GM10847 (cell line): ENCODE measurements around the gene MISP3.

Experiments
- POLR2A ChIP-seq: IDR thresholded peaks from 2 replicates; pipeline ENCODE4 v1.6.1; 2011; ENCODE audit not compliant: insufficient read length; ENCODE audit errors: extremely low read depth

Gene MISP3

DNA sequence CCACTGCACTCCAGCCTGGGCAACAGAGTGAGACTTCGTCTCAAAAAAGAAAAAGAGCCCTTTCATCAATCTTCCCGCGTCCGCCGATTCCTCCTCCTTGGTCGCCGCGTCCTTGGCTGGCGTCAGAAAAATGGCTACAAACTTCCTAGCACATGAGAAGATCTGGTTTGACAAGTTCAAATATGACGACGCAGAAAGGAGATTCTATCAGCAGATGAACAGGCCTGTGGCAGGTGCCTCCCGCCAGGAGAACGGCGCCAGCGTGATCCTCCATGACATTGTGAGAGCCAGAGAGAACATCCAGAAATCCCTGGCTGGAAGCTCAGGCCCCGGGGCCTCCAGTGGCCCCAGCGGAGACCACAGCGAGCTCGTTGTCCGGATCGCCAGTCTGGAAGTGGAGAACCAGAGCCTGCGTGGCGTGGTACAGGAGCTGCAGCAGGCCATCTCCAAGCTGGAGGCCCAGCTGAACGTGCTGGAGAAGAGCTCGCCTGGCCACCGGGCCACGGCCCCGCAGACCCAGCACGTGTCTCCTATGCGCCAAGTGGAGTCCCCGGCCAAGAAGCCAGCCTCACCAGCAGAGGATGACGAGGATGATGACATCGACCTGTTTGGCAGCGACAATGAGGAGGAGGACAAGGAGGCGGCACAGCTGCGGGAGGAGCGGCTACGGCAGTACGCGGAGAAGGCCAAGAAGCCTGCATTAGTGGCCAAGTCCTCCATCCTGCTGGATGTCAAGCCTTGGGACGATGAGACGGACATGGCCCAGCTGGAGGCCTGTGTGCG lies 2.1 kb upstream of the MISP3 start:
- TF ChIP-seq POLR2A, result no peak

DNA sequence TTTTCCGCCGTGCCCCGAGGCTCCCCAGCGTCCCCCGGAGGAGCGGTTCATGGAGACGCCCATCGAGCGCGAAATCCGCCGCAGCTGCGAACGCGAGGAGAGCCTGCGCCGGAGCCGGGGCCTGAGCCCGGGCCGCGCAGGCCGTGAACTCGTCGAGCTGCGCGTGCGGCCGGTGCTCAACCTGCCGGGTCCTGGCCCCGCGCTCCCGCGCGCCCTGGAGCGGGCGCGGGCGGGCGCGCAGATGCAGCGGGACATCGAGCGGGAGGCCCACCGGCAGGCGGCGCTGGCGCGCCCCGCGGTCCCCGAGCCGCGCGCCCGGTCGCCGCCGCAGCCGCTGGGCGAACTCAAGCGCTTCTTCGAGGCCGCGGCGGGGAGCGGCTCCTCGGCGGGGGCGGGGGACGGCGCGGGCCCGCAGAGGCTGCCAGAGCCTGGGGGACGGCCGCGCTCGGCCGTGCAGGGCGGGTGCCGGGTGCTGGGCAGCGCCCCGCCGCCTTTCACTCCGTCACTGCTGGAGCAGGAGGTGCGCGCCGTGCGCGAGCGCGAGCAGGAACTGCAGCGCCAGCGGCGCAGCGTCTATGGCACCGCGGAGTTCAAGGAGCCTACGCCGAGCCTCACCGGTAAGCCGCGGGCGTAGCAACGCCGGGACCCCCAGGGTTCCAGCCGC lies 807 bp downstream of the MISP3 start:
- peak; percentile 16 for TF ChIP-seq POLR2A

DNA sequence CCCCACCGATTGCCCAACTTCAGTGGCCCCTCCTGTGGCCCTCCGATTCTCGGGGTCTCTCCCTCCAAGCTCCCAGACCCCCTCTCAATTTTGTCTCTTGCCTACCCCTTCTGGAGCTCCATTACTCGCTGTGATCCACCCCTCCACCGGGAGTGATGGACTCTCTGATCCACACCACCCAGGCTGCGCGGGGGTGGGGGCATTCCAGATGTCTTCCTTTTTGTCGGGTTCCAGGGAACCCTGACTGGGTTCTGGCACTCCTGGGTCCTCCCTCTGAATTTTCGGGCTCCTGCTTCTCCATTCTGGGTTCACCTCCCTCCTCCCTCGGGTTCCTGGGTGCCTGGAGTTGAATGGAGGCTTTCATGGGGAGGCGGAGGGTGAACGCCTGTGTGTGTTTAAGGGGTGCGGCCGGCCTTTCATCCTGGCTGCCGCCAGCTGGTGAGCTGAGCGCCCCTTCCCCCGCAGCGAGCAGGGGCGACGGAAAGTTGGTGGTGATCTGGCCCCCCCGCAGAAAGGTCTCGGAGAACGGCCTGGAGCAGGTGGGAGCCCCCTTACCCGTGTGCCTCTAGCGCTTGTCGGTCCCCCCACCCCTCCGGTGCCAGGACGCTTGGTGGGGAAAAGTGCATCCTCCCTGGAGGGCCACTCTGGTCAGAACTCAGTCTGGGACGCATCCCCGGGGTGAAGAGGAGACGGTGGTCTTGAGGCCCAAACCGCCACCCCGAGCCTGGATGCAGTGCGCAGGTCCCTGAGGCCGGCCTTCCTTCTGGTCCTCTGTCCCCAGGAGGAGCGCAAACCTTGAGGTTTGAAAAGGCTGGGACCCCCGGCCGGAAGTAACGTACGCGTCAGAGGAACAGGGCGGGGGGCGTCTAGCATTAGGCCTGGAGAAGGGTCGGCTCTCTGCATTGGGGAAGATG lies 1.6 kb downstream of the MISP3 start:
- no peak for TF ChIP-seq POLR2A

DNA sequence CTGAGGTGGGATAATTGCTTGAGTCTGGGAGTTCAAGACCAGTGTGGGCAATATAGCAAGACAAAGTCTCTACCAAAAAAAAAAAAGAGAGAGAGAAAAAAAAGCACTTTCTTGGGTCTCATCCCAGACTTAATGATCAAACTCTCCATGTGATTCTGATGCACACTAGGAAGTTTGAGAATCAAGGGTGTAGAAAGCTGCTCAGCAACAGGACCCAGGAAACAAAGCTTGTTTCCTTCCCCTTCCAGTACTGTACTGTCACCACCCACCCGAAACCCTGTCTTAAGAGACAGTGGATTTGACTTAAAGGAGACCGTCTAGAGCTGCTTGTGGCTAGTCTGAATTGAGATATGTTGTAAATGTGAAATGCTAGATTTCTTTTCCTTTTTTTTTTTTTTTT lies 5.8 kb downstream of the MISP3 start:
- TF ChIP-seq POLR2A, result no peak

DNA sequence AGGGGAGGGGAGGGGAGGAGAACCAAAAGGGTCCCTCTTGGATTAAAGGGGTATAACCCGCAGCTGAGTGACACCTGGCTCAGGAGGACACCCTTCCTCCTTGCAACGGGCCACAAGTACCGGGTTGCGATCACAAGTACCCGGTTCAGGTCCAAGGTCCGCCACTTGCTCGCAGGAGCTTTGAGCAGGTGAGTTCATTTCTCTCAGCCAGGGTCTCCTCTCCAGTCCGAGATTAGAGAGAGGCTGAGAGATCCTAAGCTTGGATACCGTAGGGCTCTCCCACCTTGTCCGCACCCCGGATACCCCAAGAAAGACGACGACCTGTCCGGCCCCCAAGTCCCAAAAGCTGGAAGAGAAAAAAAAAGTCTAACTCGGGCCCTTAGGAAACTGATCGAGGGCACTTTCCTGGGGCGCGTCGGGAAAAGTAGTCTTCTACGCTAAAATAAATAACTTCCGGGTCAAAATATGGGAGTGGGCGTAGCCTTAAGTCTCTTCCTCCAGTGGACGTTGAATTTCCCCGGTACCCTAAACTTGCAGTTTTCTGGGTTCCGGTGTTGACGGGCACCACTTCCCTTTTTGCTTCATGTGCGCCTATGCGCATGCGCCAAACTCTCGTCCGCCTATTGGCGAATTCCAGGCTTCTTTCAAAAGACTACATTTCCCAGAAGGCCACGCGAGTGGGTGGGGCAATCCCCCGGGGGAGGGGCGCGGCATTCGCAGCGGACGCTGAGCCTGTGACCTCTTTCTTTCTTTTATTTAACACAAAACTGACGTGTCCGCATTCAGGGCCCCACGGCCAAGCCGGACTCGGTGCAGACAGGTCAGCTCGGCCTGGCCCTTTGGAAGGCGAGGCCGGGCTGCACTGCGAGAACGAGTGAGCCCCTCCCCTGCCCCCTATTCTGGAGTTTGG lies 8.6 kb downstream of the MISP3 start:
- peak; percentile 52 for TF ChIP-seq POLR2A

DNA sequence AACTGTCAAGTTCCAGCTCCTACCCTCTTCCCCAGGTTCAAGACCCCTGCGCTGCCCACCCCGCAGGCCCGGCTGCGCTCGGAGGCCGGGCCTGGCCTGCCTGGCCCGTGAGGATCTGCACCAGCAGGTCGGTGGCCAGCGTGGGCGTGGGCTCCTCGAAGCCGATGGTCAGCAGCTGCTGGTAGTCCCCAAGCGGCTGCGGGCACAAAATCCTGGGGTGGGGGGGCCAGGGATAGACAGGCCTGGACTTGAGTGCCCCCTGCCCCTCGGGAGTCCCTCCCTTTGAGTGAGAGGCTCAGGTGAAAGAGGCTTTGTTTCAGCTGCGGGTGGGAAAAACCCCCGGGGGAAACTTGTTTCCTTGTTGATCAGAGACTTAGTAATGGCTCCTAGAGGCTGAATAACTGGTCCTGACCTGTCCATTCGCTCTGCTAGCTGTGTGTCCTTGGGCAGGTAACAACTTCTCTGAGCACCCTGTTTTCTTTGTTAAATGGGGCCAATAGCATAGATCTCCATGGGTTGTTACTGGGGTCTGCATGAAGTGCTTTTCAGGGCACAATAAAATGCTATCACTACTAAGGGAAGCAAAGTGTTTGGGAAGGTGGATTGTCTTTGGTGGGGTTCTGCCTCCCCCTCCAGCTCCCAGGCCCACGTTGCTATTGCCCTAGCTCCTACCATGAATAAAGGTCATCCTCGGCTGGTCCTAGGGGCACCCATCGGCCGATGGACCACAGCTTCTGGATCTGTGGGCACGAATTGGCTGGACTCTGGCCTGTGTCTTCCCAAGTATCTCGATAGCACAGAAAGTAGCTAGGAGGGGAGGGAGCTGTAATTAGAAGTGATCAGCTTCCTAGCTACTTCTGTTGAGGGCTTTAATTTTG lies 9.4 kb downstream of the MISP3 start:
- no peak for TF ChIP-seq POLR2A

DNA sequence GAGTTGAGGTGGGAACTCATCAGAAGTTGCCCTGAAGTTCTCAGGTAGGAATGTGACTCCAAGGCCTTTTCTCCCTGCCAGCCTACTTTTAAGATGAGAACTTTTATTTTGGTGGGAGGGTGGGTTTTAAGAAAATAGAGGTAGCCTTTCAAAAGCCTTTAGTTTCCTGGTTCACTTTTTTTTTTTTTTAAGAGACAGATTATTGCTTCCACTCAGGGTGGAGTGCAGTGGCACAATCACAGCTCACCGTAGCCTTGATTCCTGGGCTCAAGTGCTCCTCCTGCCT lies 10.0 kb downstream of the MISP3 start:
- TF ChIP-seq POLR2A, result no peak

DNA sequence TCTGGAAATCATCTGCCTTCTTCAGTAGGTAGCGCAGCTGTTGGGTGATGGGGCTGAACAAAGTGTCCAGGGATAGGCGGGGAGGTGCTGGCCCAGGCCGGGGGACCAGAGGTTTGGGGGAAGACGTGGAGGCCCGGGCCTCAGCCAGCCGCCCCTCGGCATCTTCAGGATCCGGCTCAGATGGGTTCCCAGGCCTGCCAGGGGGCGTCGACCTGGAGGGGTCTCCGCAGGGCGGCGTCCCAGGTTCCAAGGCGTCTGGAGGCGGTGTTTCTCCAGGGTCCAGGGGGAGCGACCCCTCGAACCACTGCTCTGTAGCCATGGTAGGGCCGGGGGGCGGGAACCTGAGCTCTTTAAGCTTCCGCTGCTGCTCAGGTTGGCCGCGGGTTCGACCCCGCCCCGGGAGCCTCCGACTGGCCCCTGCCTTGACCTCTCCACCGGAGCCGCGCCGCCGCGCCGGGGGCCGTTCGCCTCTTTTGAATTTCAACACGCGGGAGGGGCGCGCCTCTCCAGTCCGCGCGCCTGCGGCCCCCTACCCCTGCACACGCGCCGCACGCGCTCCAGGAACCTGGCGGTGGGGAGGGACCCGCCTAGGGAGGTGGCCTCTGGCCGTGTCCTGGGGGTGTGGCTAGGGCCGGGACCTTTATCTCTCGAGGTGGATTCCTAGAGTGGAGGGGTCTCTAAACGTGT lies 12.9 kb downstream of the MISP3 start, which contains the start of gene C19orf67:
C19orf67 (minus strand) TSS at position 475 of the 687 bp plus-strand sequence; CDS start at position 319, 156 bp downstream.
- no peak for TF ChIP-seq POLR2A

DNA sequence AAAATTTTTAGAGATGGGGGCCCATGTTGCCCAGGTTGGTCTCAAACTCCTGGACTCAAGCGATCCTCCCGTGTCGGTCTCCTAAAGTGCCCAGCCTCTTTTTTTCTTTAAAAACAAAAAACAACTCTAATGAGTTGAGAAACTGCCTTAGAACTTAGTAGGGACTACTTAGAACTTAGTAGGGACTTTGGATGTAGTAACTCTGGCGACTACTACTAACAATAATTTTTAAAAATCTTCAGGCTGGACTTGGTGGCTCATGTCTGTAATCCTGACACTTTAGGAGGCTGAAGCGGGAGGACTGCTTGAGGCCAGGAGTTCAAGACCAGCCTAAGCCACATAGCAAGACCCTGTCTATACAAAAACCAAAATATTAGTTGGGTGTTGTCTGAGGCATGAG lies 13.5 kb downstream of the MISP3 start:
- TF ChIP-seq POLR2A, result no peak

DNA sequence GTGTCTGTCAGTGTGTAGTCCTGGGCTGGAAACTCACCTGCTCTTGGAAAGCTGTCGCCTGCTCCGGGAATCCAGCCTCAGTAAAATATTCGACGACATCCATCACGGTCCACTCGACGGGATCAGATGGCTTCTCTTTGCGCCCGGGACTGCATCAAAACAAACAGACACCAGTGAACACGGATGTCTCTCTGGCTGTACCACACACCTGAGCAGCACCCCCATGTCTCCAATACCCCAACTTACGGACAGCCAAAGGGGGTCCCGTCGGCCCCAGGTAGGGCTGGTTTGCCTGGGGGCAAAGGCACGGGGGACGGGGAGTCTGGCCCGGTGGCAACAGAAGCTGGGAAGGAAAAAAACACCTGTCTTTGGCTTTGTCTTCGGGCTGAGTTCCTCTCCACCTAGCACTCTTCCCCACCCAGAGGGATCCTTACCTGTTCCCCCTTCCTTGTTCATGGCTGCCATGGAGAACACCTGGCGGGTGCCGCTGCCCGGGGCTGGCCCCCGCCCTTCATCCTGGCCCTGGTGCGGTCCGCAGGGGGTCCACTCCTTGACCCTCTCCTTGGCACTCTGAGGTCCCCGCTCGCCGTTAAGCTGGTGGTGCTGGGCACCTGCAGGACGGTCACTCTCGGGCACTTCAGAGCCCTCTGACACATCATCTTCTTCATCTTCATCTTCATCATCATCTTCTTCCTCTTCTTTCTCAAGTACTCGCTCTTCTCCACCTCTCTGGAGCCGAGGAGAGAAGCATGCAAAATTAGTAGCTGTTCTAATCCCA lies 16.2 kb downstream of the MISP3 start:
- no peak for TF ChIP-seq POLR2A

DNA sequence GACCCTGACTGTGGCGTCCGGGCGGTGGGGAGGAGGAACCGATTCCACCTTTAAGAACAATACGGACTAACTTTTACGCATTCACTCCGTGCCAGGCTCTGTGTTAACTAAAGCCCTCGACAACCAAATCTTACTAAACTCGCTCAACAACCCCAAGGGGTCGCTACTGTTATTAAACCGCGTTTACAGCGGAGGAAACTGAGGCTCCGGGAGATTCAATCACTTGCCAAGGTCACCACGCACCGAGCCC lies 16.8 kb downstream of the MISP3 start:
- TF ChIP-seq POLR2A, result no peak

DNA sequence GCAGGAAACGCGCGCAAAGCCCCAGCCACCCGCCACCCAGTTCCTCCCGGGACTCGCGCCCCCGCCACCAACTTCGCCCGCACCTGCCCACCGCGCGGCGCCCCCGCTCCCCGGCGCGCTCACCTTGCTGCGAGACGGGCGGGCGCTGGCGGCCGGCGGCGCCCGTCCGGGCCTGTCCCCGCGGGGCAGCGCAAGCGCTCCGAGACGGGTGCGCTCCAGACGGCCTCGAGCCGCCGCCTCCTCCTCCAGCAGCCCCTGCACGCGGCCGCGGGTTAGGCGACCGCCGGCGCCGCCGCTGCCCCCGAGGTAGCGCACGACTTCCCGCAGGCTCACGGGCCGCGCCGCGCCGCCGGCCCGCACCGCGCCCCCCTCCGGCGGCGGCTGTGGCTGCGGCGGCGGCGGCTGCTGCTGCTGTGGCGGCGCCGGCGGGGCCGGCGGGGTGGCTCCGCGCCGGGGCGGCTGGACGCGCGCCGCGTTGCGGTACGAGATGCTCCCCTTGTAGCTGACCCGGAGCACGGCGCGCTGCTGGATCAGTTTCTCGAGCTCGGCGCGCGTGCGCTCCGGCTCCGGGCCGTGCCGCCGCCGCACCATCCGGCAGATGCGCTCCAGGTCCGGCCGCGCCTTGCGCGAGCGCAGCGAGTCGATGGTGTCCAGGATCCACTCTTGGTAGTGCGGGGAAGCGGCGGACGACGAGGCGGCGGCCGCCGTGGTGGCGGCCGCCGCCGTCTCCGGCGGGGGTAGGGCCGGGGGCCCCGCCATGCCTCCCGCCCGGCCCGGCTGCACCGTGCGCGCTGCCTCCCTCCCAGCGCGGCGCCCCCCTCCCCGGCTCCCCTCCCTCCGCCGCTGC lies 17.3 kb downstream of the MISP3 start:
- no peak for TF ChIP-seq POLR2A
